Right lung (tissue), 5 donors: ENCODE data around the gene LZTS2. TPM values are rescaled to one million over a fixed set of nuclear protein-coding genes. Genes with fewer than 3 reads are reported as not detected.

Source experiments
- DNase-seq, 2 donors: peaks; one replicate each; pipeline ENCODE4 v3.0.0-alpha.2; 2013
- polyA plus RNA-seq, 5 donors: library from polyadenylated mRNA; unstranded; fragments of 120-200 nt; gene quantifications; one replicate each; pipeline versions ENCODE4 v1.2.1 to v1.2.3, GENCODE V29; 2013; ENCODE audit warnings: inconsistent platforms in 1 of 5, low replicate concordance in 1 of 5; ENCODE audit not compliant: insufficient read length in 5 of 5, insufficient read depth in 1 of 5

Gene LZTS2
- polyA plus RNA-seq, 5 donors, result 37.4 to 73.9 (median 57.6) TPM

- no peak for DNase-seq
Measured at GRCh38 chr10:101047961-101048892, 48.6 kb downstream of the LZTS2 start.

GRCh38 chr10:101050208-101051069 is 50.8 kb downstream of the LZTS2 start:
- DNase-seq, result no peak

GRCh38 chr10:101052285-101052684 is 52.7 kb downstream of the LZTS2 start:
- DNase-seq, result no peak

- no peak for DNase-seq
Measured at GRCh38 chr10:101053516-101053915, 53.9 kb downstream of the LZTS2 start.

GRCh38 chr10:101054351-101054750 is 54.7 kb downstream of the LZTS2 start:
- DNase-seq, result no peak

DNA sequence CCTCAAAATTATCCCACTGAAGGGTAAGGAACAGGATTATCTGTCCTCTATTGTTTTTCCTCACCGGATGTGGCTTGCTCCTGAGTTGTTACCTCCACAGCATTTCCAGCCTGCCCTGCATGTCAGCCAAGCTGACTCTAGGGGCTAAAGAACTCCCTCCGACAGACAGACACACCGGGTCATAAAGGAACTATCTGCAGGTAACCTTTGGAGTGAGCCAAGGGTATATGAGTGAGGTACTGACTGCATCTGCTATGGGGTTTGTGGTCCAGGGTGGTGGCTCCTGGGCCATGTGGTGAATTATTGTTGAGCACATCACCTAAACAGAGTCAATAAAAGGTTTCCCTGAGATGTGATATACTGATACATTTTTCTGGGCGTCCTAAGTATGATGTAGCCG is 55.3 kb downstream of the LZTS2 start:
- DNase-seq, result no peak

GRCh38 chr10:101055411-101055810 is 55.8 kb downstream of the LZTS2 start:
- no peak for DNase-seq

DNA sequence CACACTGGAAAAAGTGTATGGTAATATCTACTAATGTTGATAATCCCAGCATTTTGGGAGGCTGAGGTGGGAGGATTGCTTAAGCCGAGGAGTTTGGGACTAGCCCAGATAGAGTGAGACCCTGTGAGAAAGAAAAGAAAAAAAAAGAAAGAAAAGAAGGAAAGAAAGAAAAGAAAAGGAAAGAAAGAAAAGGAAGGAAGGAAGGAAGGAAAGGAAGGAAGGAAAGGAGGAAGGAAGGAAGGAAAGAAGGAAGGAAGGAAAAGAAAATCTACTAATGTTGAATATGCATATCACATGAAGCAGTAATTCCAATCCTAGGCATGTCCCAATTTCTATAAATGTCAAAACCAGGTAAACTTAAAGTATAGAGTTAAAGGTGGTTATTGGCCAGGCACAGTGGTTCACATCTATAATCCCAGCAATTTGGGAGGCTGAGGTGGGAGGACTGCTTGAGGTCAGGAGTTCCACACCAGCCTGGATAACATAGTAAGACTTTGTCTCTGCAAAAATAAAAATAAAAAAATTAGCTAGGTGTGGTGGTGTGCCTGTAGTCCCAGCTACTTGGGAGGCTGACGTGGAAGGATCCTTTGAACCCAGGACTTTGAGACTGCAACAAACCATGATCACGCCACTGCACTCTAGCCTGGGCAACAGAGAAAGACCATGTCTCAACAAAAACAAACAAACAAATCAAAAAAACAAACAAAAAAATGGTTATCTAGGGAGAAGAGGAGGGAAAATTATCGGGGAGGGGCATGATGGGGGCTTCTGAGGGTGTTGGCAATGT is 57.0 kb downstream of the LZTS2 start:
- DNase-seq, result no peak

Other genes with a start within 250 kb of the LZTS2 start
- gene SLF2, start 86.8 kb upstream of the LZTS2 start, polyA plus RNA-seq, result 10 to 100 TPM; 47.4 to 70.5 (median 57.0) TPM
- gene SEMA4G, start 30.3 kb upstream of the LZTS2 start, polyA plus RNA-seq, result 10 to 100 TPM; 30.7 to 46.3 (median 36.4) TPM
- gene MRPL43, start 12.3 kb upstream of the LZTS2 start, polyA plus RNA-seq, result 100 to 1,000 TPM in 2 of 5 donors, 10 to 100 TPM in 3; 72.7 to 128 (median 87.3) TPM
- gene TWNK, start 12.3 kb upstream of the LZTS2 start, polyA plus RNA-seq, result 10 to 100 TPM in 3 of 5 donors, 1 to 10 TPM in 2; 7.9 to 12.8 (median 10.0) TPM
- under 1 TPM; 0.26 to 0.85 (median 0.69) TPM for gene PDZD7, start 31.3 kb downstream of the LZTS2 start, polyA plus RNA-seq
- 10 to 100 TPM; 20.7 to 27.6 (median 22.7) TPM for gene SFXN3, start 31.4 kb downstream of the LZTS2 start, polyA plus RNA-seq
- gene KAZALD1, start 62.2 kb downstream of the LZTS2 start, polyA plus RNA-seq, result 10 to 100 TPM in 4 of 5 donors, 1 to 10 TPM in 1; 8.4 to 19.8 (median 12.8) TPM
- not detected for gene TLX1, start 131.5 kb downstream of the LZTS2 start, polyA plus RNA-seq
- gene LBX1, start 229.7 kb downstream of the LZTS2 start, polyA plus RNA-seq, result 1 to 10 TPM in 1 of 5 donors, under 1 TPM in 4; 0.16 to 1.5 (median 0.40) TPM